ENCODE results near the gene STUB1.
A peak's percentile ranks its signal among the peaks of the same experiment; 100 is the strongest.

The STUB1 gene

GRCh38 chr16:719815-720446 is 39.7 kb downstream of the STUB1 start:
- H3K27me3 ChIP-seq (ENCODE audit: control insufficient read depth, insufficient read depth, low read length), result no peaks in the 10 kb centered on the region
- H2AFZ ChIP-seq, result peak overlapping the region; percentile 97
- peaks cover 2% of the 10 kb centered on the region for H3K79me2 ChIP-seq
- H3K9ac ChIP-seq, result no peak overlapping the region
- peak overlapping the region; percentile 73 for H3K4me3 ChIP-seq (ENCODE audit: low read depth, low read length)
- no peak for TF ChIP-seq CTCF (IDR thresholded peaks at IDR 0.05)
- peak overlapping the region; percentile 97 for H3K4me2 ChIP-seq (ENCODE audit: low read length)
- no peaks in the 10 kb centered on the region for H3K9me3 ChIP-seq (ENCODE audit: control insufficient read depth, low read length)
- H3K4me1 ChIP-seq, result peaks cover 17% of the 10 kb centered on the region
- no peaks in the 10 kb centered on the region for H3K36me3 ChIP-seq (ENCODE audit: control insufficient read depth, insufficient read depth, low read length)
- H3K27ac ChIP-seq, result peak overlapping the region; percentile 94

DNA sequence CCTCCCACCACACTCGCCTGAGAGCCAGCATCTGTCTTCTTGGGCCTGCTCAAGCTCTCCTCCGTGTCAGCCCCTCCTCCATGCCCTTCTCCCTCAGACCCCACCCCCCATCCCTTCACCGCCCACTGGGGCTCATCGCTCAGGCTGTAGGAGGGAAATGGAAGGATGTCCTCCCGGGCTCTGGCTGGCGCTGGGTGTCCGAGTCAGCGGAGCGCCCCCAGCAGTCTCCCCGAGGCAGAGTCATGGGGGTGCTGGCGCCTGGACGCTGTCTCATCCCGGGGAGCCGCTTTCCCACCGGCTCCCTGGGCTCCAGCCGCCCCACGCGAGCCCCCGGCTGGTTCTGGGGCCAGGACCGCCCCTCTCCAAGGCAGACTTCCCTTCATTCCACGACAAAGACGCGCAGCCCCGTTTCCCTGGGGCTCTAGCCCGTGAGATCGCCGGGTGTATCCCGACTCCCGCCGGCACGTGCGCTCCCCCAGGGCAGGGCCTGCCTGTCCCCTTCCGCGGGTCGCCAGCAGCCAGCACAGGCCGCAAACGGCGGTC is 40.3 kb downstream of the STUB1 start:
- no peaks in the 10 kb centered on the region for H3K36me3 ChIP-seq (ENCODE audit: control insufficient read depth, insufficient read depth, low read length)
- H2AFZ ChIP-seq, result peak overlapping the region; percentile 97
- peaks cover 2% of the 10 kb centered on the region for H3K79me2 ChIP-seq
- peaks cover 17% of the 10 kb centered on the region for H3K4me1 ChIP-seq
- H3K27me3 ChIP-seq (ENCODE audit: control insufficient read depth, insufficient read depth, low read length), result no peaks in the 10 kb centered on the region
- TF ChIP-seq CTCF (IDR thresholded peaks at IDR 0.05), result no peak
- H3K4me2 ChIP-seq (ENCODE audit: low read length), result peak overlapping the region; percentile 97
- no peaks in the 10 kb centered on the region for H3K9me3 ChIP-seq (ENCODE audit: control insufficient read depth, low read length)
- H3K4me3 ChIP-seq (ENCODE audit: low read depth, low read length), result peak overlapping the region; percentile 73
- peak overlapping the region; percentile 63 for H3K9ac ChIP-seq
- peak overlapping the region; percentile 94 for H3K27ac ChIP-seq

GRCh38 chr16:720990-721764 is 41.0 kb downstream of the STUB1 start, which contains the start of gene ANTKMT:
Gene ANTKMT, plus strand, starts transcription at chr16:721146. Its CDS starts 129 bp downstream, at chr16:721275.
- peaks cover 18% of the 10 kb centered on the region for H3K4me1 ChIP-seq
- H3K4me2 ChIP-seq (ENCODE audit: low read length), result peak within 1 kb of the TSS; percentile 97
- H3K9ac ChIP-seq, result peak within 1 kb of the TSS; percentile 63
- H2AFZ ChIP-seq, result peak within 1 kb of the TSS; percentile 97
- H3K4me3 ChIP-seq (ENCODE audit: low read depth, low read length), result peak within 1 kb of the TSS; percentile 73
- peaks cover 2% of the 10 kb centered on the region for H3K79me2 ChIP-seq
- H3K9me3 ChIP-seq (ENCODE audit: control insufficient read depth, low read length), result no peaks in the 10 kb centered on the region
- no peaks in the 10 kb centered on the region for H3K36me3 ChIP-seq (ENCODE audit: control insufficient read depth, insufficient read depth, low read length)
- H3K27ac ChIP-seq, result peak within 1 kb of the TSS; percentile 94
- H3K27me3 ChIP-seq (ENCODE audit: control insufficient read depth, insufficient read depth, low read length), result no peaks in the 10 kb centered on the region
- no peak for TF ChIP-seq CTCF (IDR thresholded peaks at IDR 0.05)

DNA sequence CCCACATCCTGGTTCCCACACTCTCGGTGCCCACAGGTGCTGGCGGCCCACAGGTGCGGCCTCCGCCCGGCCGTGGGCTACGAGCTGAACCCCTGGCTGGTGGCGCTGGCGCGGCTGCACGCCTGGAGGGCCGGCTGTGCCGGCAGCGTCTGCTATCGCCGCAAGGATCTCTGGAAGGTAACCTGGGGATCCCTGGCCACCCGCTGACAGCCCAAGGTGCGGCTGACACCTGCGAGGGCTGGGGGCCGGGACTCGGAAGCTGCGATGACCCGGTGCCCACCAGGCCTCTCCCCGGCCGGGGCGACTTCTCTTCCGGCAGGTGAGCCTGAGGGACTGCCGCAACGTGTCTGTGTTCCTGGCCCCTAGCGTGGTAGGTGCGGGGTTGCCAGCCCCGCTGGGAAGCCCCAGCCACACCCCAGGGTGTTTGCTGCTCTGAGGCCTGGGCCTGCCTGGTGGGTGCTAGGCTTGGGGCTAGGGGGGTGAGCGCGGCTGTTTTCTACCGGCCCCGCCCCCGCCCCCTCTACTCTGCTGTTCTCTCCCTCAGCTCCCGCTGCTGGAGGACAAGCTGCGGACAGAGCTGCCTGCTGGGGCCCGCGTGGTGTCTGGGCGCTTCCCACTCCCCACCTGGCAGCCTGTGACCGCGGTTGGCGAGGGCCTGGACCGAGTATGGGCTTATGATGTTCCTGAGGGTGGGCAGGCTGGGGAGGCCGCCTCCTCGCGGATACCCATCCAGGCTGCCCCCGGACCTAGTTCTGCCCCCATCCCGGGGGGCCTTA is 41.7 kb downstream of the STUB1 start:
- H3K9me3 ChIP-seq (ENCODE audit: control insufficient read depth, low read length), result no peaks in the 10 kb centered on the region
- H3K4me1 ChIP-seq, result peaks cover 16% of the 10 kb centered on the region
- H3K4me3 ChIP-seq (ENCODE audit: low read depth, low read length), result peak overlapping the region; percentile 73
- H3K4me2 ChIP-seq (ENCODE audit: low read length), result peak overlapping the region; percentile 97
- no peak overlapping the region for H3K9ac ChIP-seq
- H3K27ac ChIP-seq, result peak overlapping the region; percentile 94
- H3K36me3 ChIP-seq (ENCODE audit: control insufficient read depth, insufficient read depth, low read length), result no peaks in the 10 kb centered on the region
- peaks cover under 1% of the 10 kb centered on the region for H3K79me2 ChIP-seq
- H3K27me3 ChIP-seq (ENCODE audit: control insufficient read depth, insufficient read depth, low read length), result no peaks in the 10 kb centered on the region
- TF ChIP-seq CTCF (IDR thresholded peaks at IDR 0.05), result no peak
- H2AFZ ChIP-seq, result peak overlapping the region; percentile 38
